HEK293T (cell line): ENCODE data around the gene HPCAL4.

Source experiments
- ELF4 ChIP-seq: fragments of 450-650 bp; IDR thresholded peaks from 2 replicates; pipeline ENCODE4 v1.6.1; 2017; ENCODE audit warnings: antibody characterized with exemption
- FOXM1 ChIP-seq: fragments of 450-650 bp; IDR thresholded peaks from 2 replicates; pipeline ENCODE4 v1.6.1; 2017; ENCODE audit warnings: mild to moderate bottlenecking, borderline replicate concordance
- L3MBTL2 ChIP-seq: fragments of 450-650 bp; conservative IDR thresholded peaks from 2 replicates; pipeline ENCODE4 v1.6.1; 2016; ENCODE audit warnings: mild to moderate bottlenecking

GRCh38 chr1:39670689-39671088 is 20.5 kb downstream of the HPCAL4 start:
- TF ChIP-seq ELF4 (no peak), L3MBTL2 (no peak), FOXM1 (no peak)
